Smooth muscle cell (in vitro differentiated cells): ENCODE measurements around the gene KCNN3. TPM values are rescaled to one million over a fixed set of nuclear protein-coding genes. Genes with fewer than 3 reads are reported as not detected.

Experiments used
- DNase-seq: peaks from one replicate; lab custom pipeline; 2025; ENCODE audit not compliant: unreplicated experiment; lab: John Stamatoyannopoulos, UW
- H2AFZ ChIP-seq: fragments of 200-600 bp; sonication (generic); 2 replicates; pipeline ENCODE4 v1.6.0; 2016; ENCODE audit warnings: antibody characterized with exemption, low read depth, mild to moderate bottlenecking
- H3F3A ChIP-seq: fragments of 200-600 bp; sonication (generic); 2 replicates; pipeline ENCODE4 v1.6.0; 2017; ENCODE audit warnings: antibody characterized with exemption, low read depth
- H3K27ac ChIP-seq: fragments of 200-600 bp; sonication (generic); 2 replicates; pipeline ENCODE4 v1.5.1; 2016; ENCODE audit warnings: low read depth, mild to moderate bottlenecking
- H3K27me3 ChIP-seq: fragments of 200-600 bp; sonication (generic); 2 replicates; pipeline ENCODE4 v1.6.1; 2016; ENCODE audit warnings: low read depth, mild to moderate bottlenecking
- H3K36me3 ChIP-seq: fragments of 200-600 bp; sonication (generic); 2 replicates; pipeline ENCODE4 v1.5.1; 2016; ENCODE audit warnings: low read depth
- H3K4me1 ChIP-seq: fragments of 200-600 bp; sonication (generic); 2 replicates; pipeline ENCODE4 v1.5.1; 2016; ENCODE audit warnings: low read depth
- H3K4me2 ChIP-seq: fragments of 200-600 bp; sonication (generic); 2 replicates; pipeline ENCODE4 v1.6.0; 2016; ENCODE audit warnings: mild to moderate bottlenecking
- H3K4me3 ChIP-seq: fragments of 200-600 bp; sonication (generic); 2 replicates; pipeline ENCODE4 v1.5.1; 2016; ENCODE audit warnings: mild to moderate bottlenecking
- H3K79me2 ChIP-seq: fragments of 200-600 bp; sonication (generic); 2 replicates; pipeline ENCODE4 v1.6.0; 2016; ENCODE audit warnings: low read depth, mild to moderate bottlenecking
- H3K9ac ChIP-seq: fragments of 200-600 bp; sonication (generic); 2 replicates; pipeline ENCODE4 v1.6.0; 2016; ENCODE audit warnings: low read depth
- H3K9me3 ChIP-seq: fragments of 200-600 bp; sonication (generic); replicated peaks from 2 replicates; pipeline ENCODE4 v1.5.1; 2016; ENCODE audit warnings: low read depth
- H4K20me1 ChIP-seq: fragments of 200-600 bp; sonication (generic); 2 replicates; pipeline ENCODE4 v1.6.0; 2016; ENCODE audit warnings: low read depth
- CTCF ChIP-seq: fragments of 200-600 bp; sonication (generic); IDR thresholded peaks from 2 replicates; pipeline ENCODE4 v1.5.1; 2017; ENCODE audit warnings: borderline replicate concordance, mild to moderate bottlenecking, antibody characterized with exemption; ENCODE audit not compliant: insufficient read depth, poor library complexity, severe bottlenecking
- WGBS: methylation state at CpG from one replicate; pipeline ENCODE4 v1.1.7; 2016; ENCODE audit warnings: low lambda C conversion rate; 5-methylcytosine and 5-hydroxymethylcytosine counted together
- polyA plus RNA-seq: library from polyadenylated mRNA; unstranded; fragments of >200 nt; fragmentation: Nextera tagmentation; extraction: Ambion mirVana; gene quantifications from 2 replicates; pipeline ENCODE4 v1.2.1, GENCODE V29; 2016
- total RNA-seq: library from RNA; depleted of rRNA; stranded (reverse); fragments of >200 nt; gene quantifications from 2 replicates; pipeline ENCODE4 v1.2.3, GENCODE V29; 2014

The KCNN3 gene
- total and polyA plus RNA-seq, 2 experiments from 2014 or later = 0.18 to 0.77 TPM

- Histone ChIP-seq H4K20me1 (no peaks in the 10 kb centered on the region), H3K27me3 (peaks cover 14% of the 10 kb centered on the region), H3K36me3 (no peaks in the 10 kb centered on the region), H3K4me1 (no peaks in the 10 kb centered on the region), H3K9ac (no peak overlapping the region), H3K79me2 (no peaks in the 10 kb centered on the region), H3K4me2 (no peak overlapping the region), H3K9me3 (no peaks in the 10 kb centered on the region), H3K27ac (no peak overlapping the region), H3F3A (no peaks in the 10 kb centered on the region), H2AFZ (no peak overlapping the region), H3K4me3 (no peak overlapping the region)
- TF ChIP-seq CTCF = no peak
- WGBS = 75% methylated on average over 1 of the region's 1 CpG
- DNase-seq = no peak
These were observed 71.4 kb downstream of the KCNN3 start for GRCh38 chr1:154798645-154799044.

GRCh38 chr1:154797175-154797574 lies 72.9 kb downstream of the KCNN3 start:
- no peaks in the 10 kb centered on the region for H3K4me1 ChIP-seq
- peaks cover 13% of the 10 kb centered on the region for H3K27me3 ChIP-seq
- no peaks in the 10 kb centered on the region for H3F3A ChIP-seq
- 87% methylated on average over 6 of the region's 6 CpGs for WGBS
- DNase-seq = no peak
- no peak overlapping the region for H3K4me2 ChIP-seq
- H3K36me3 ChIP-seq = no peaks in the 10 kb centered on the region
- no peaks in the 10 kb centered on the region for H4K20me1 ChIP-seq
- no peak overlapping the region for H3K27ac ChIP-seq
- H3K4me3 ChIP-seq = no peak overlapping the region
- H3K79me2 ChIP-seq = no peaks in the 10 kb centered on the region
- H2AFZ ChIP-seq = no peak overlapping the region
- TF ChIP-seq CTCF = no peak
- no peaks in the 10 kb centered on the region for H3K9me3 ChIP-seq
- H3K9ac ChIP-seq = no peak overlapping the region

- Histone ChIP-seq H3K36me3 (no peaks in the 10 kb centered on the region), H3K79me2 (no peaks in the 10 kb centered on the region), H3K4me3 (no peak overlapping the region), H3F3A (no peaks in the 10 kb centered on the region), H3K4me1 (no peaks in the 10 kb centered on the region), H3K27ac (no peak overlapping the region), H3K9ac (no peak overlapping the region), H2AFZ (no peak overlapping the region), H4K20me1 (no peaks in the 10 kb centered on the region), H3K9me3 (no peaks in the 10 kb centered on the region), H3K27me3 (peaks cover 10% of the 10 kb centered on the region), H3K4me2 (no peak overlapping the region)
- WGBS = 71% methylated on average over 15 of the region's 15 CpGs
- DNase-seq = no peak
- TF ChIP-seq CTCF = no peak
These were observed 73.7 kb downstream of the KCNN3 start for GRCh38 chr1:154796303-154796892.

GRCh38 chr1:154794608-154795007 lies 75.5 kb downstream of the KCNN3 start:
- no peak for DNase-seq
- WGBS = 77% methylated on average over 3 of the region's 3 CpGs
- no peaks in the 10 kb centered on the region for H3K36me3 ChIP-seq
- no peaks in the 10 kb centered on the region for H3K9me3 ChIP-seq
- no peaks in the 10 kb centered on the region for H3K27me3 ChIP-seq
- no peak overlapping the region for H3K4me3 ChIP-seq
- H3K9ac ChIP-seq = no peak overlapping the region
- no peaks in the 10 kb centered on the region for H3K79me2 ChIP-seq
- H3K4me1 ChIP-seq = no peaks in the 10 kb centered on the region
- no peak overlapping the region for H2AFZ ChIP-seq
- no peak overlapping the region for H3K27ac ChIP-seq
- H3K4me2 ChIP-seq = no peak overlapping the region
- H4K20me1 ChIP-seq = no peaks in the 10 kb centered on the region
- no peak for TF ChIP-seq CTCF
- no peaks in the 10 kb centered on the region for H3F3A ChIP-seq
